ENCODE results near the gene RNF157. TPM values are rescaled to one million over a fixed set of nuclear protein-coding genes. Genes with fewer than 3 reads are reported as not detected.

Gene RNF157
- total and polyA plus RNA-seq, 9 of the 15 experiments (the other 6 are each of a cell fraction or from before 2014, with no cell fraction given) = 8.1 to 31.7 (median 20.8) TPM

DNA sequence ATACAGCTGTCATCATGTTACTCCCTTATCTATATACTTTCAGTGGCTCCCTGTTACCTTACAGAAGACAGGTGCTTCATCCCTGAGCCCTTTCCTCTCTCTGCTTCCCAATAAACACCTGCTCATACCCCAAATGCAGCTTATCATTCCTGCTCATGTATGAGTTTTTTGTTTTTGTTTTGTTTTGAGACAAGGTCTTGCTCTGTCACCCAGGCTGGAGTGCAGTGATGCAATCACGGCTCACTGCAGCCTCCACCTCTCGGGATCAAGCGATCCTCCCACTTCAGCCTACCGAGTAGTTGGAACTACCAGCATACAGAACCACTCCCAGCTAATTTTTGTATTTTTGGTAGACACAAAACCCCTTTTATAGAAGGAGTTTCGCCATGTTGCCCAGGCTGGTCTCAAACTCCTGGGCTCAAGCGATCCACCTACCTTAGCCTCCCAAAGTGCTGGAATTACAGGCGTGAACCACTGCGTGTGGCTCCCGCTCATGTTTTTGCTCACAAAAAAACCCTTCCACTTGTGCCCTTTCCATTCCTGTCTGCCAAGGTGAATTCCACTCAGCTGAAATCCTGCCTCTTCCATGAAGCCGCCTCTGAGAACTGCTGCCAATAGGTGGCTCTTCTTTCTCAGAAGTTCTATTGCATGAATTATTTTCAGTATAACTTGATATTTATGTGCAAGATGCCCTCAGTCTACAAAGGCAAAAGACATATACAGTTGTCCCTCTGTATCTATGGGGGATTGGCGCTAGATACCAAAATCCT, 7.9 kb upstream of the RNF157 start (continued):
- TF ChIP-seq ZNF318 (IDR thresholded peaks at IDR 0.05; ENCODE audit: borderline replicate concordance in 1 of 2, low read depth in 1 of 2) (0 out of 4 replicates have a peak, but pooled peaks have one; percentile 32 to 34), TEAD4 (IDR thresholded peaks at IDR 0.05; ENCODE audit: low read length) (no peak), TEAD4 (CRISPR knock-in tag; IDR thresholded peaks at IDR 0.05; ENCODE audit: borderline replicate concordance) (no peak), EWSR1 (IDR thresholded peaks at IDR 0.05; ENCODE audit: borderline replicate concordance, low read depth, partially characterized antibody) (no peak), ZEB2 (IDR thresholded peaks at IDR 0.05) (peak; percentile 65; the same call in 1 of the 2 replicates), CBFA2T3 (IDR thresholded peaks at IDR 0.05) (peak; percentile 41), LEF1 (IDR thresholded peaks at IDR 0.05) (peak; percentile 49; the same call in 1 of the 2 replicates), ZBTB43 (CRISPR knock-in tag; IDR thresholded peaks at IDR 0.05) (no peak), CHD2 (IDR thresholded peaks at IDR 0.05; ENCODE audit: low read depth, low read length) (no peak), ARID1B (IDR thresholded peaks at IDR 0.05) (peak; percentile 63), NRF1 (conservative IDR thresholded peaks at IDR 0.05 in 1 of 2, IDR thresholded peaks at IDR 0.05 in 1 of 2) (peak in 1 of 2 experiments; percentile 7; a peak in 1 of 4 replicates), TGIF2 (CRISPR knock-in tag; IDR thresholded peaks at IDR 0.05) (no peak), SUPT5H (IDR thresholded peaks at IDR 0.05) (no peak), L3MBTL2 (IDR thresholded peaks at IDR 0.05) (peak; percentile 39; the same call in 1 of the 2 replicates), MEIS2 (IDR thresholded peaks at IDR 0.05; ENCODE audit: partially characterized antibody) (no peak), CTBP1 (IDR thresholded peaks at IDR 0.05; ENCODE audit: borderline replicate concordance) (peak; percentile 53; the same call in 1 of the 2 replicates), SMARCA4 (IDR thresholded peaks at IDR 0.05) (peak; percentile 42; the same call in 1 of the 2 replicates)
- TF ChIP-seq, protein P1, sequence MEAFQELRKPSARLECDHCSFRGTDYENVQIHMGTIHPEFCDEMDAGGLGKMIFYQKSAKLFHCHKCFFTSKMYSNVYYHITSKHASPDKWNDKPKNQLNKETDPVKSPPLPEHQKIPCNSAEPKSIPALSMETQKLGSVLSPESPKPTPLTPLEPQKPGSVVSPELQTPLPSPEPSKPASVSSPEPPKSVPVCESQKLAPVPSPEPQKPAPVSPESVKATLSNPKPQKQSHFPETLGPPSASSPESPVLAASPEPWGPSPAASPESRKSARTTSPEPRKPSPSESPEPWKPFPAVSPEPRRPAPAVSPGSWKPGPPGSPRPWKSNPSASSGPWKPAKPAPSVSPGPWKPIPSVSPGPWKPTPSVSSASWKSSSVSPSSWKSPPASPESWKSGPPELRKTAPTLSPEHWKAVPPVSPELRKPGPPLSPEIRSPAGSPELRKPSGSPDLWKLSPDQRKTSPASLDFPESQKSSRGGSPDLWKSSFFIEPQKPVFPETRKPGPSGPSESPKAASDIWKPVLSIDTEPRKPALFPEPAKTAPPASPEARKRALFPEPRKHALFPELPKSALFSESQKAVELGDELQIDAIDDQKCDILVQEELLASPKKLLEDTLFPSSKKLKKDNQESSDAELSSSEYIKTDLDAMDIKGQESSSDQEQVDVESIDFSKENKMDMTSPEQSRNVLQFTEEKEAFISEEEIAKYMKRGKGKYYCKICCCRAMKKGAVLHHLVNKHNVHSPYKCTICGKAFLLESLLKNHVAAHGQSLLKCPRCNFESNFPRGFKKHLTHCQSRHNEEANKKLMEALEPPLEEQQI (IDR thresholded peaks at IDR 0.05) = no peak
